Germinal center (tissue), 1 donor: ENCODE data around the gene DOCK9.

Experiments used
- DNase-seq: peaks from one replicate; pipeline ENCODE4 v3.0.0; 2012; ENCODE audit warnings: mixed read lengths, low spot score

Gene DOCK9

DNA sequence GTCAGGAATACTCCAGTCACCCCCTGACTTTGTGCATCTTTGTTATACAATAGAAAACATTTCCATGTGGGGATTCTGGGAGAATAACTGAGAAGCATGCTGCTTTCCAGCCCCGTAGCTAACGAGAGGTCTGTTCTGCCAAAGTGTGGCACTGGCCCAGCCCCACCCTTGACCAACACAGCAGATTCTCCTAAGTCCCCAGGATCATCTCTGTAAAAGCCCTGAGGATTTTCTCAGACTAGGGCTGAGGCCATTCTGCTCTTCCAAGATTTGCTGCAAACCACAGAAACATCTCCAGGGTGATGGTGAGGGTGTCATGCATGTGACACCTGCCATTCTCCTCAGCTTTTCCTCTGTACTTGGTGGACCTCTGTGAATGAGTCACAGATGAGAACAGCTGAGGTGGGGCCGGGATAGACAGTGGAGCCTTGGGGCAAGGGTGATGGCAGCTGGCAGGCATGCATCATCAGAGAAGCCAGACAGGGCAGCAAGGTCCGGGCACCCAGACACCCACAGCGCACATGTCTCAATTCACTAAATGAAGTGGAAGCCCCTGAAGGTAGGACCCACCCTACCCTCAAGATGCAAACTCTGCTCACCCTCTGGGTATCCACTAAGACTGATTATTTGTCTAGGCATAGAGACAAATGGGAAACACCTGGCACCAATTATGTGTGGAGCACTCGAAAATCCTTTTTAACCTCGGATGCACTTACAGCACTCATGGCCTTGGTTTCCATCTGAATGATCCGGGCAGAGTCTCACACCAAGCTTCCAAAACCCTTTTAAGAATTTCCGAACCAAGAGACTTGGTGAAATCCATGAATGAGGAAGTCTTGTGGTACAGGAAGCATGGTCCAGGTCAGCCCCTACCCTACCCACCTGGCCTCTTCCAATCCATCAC lies 20.1 kb upstream of the DOCK9 start:
- DNase-seq, result no peak

DNA sequence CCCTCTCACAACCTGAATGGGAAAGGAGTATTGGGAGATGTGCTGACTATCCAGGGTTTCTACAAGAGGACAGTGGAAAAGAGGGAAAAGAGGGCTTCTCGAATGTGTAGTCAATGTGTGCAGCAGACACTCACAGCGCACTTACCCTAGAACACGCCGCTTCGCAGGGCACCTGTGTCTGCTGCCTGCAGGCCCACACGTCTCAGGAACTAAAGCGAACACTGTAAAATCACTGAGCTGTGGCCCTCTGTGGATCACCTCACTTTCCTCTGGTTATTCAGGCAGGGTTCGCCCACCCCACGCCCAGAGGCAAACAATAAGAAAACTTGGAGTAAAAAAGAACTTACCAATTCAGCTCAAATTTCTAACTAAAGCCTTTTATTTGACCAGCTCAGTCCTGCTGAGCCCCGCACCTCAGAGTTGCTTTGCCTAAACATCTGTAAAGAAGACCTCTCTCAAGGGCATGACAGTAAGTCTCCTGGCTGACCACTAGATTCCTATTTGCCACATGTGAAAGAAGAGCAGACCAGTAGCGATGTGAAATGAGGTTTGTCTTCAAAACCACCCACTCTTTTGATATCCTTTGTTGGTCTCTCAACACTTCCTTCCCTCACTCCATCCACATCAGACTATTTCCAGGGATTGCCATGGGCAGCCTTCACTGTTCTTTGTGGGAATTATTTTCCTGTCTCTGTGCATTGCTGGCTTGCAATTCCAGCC lies 19.3 kb upstream of the DOCK9 start:
- no peak for DNase-seq

GRCh38 chr13:98996046-98996445 lies 18.2 kb upstream of the DOCK9 start:
- no peak for DNase-seq

- DNase-seq, result no peak
Measured at GRCh38 chr13:98994896-98995295, 17.0 kb upstream of the DOCK9 start.

- DNase-seq, result no peak
Measured at GRCh38 chr13:98994080-98994479, 16.2 kb upstream of the DOCK9 start.

GRCh38 chr13:98992355-98992754 lies 14.5 kb upstream of the DOCK9 start:
- no peak for DNase-seq

- DNase-seq, result no peak
Measured at GRCh38 chr13:98990701-98991100, 12.8 kb upstream of the DOCK9 start.

DNA sequence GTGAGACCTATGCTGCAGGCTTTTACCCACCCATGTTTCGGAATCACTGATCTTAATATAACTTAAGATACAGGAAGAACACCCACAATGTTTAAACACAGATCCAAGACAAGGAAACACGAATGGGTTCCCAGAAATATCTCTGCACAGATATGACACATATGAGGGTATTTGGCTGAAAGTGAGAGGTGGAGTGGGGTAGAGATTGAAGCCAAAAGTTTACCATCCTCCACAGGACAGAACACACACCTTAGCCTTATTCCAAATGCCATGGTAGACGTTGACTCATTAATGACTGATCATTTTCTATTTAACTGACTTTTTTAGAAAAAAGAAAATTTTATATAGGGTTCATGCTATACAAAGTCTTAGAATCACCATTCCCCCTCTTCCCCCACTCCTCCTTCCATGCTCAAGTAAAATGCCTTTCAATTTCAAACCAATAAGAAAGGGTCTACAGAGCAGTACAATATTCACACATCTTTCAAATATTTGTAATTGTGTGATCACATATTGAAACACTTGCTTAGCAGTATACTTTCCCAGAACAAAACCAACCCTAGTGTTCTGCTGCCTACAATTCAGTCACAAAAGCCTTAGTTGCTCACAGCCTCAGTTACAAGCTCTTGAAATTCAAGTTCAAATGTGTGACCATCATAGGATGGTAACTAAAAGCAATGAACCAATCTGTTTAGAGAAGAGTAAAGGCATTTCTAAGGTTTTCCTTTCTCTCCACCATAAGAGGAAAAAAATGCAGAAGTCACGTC lies 11.8 kb upstream of the DOCK9 start:
- no peak for DNase-seq

DNA sequence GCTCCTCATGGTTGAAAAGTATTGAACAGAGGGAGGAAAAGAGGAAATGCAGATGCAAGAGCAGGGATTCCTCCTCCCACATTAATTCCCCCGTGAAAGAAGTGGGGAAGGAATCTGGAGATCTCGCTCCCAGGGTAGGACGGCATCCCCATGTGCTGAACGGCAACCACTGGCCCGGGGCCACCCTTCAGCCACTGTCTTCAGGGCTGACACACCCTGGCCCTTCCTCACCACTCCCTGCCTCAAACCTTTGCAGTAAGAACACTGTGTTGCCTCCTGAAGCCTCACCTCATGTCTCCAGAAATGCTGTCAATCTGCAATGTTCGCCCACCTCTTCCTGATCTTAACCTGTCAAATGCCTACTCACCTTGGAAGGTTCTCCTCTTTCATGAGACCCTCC lies 10.9 kb upstream of the DOCK9 start:
- DNase-seq, result no peak

- DNase-seq, result no peak
Measured at GRCh38 chr13:98988277-98988676, 10.4 kb upstream of the DOCK9 start.

- no peak for DNase-seq
Measured at GRCh38 chr13:98987275-98987674, 9.4 kb upstream of the DOCK9 start.

DNA sequence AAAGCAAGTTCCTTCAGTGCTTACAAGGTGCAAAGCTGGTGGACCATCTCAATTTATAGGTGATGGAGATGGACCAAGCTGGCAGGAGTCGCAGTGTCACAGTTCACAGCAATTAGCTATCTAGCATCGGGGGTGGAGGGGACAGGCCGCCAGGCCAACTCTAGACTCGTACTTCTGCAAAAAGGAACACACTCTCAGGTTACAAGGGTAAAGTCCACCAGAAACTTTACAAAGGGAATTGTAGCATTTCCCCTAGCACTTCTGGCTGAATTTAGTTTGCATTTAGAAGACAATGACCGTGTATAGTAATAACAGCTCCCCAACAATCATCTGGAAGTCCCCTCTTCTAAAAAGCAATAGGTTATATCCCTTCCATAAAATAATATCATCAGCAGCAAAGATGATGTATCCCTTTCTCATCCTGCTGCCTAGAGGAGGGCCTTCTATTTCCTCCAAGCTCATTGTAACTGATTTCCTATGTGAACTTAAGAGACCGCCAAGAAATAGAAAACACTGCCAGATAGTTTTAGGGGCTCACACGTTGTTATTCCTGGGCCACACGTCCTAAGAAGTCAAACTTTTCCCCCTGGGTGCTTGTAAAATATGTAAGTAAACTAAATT lies 8.5 kb upstream of the DOCK9 start:
- no peak for DNase-seq

DNA sequence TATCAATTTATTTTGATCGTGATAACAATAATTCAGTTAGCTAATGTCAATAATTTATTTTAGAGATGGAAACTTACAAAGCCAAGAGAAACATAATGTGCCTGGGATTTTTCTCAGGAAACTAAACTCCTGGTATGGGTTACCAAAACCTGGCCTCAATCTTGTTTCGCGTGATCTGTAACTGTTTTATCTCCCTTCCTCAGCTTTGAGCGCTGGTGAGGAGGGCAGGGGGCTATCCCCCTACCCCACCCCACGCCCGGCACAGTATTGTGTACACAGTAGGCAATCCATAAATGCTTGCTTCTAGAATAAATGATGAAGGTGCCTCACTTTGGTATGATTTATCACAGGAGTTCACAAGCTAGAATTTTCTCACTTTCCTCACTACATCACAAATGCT lies 7.7 kb upstream of the DOCK9 start:
- DNase-seq, result no peak

- DNase-seq, result no peak
Measured at GRCh38 chr13:98984983-98985382, 7.1 kb upstream of the DOCK9 start.

DNA sequence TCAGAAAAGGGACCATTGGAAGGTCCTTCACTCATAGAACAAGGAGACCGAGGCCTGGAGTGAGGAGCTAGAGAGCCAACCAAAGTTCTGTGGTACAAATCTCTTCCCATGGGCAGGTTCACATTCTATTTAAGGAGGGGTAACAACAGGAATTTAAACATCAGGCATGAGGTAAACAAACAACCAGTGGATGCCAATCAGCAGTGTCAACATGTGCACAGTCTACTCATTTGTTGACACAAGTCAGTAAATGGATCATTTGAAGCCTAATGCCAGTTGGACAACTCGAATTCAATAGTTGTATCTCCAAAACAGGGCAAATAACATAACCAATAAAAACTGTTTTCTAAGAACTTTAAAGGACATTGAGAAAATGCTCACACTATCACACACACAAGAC lies 6.3 kb upstream of the DOCK9 start:
- DNase-seq, result no peak

DNA sequence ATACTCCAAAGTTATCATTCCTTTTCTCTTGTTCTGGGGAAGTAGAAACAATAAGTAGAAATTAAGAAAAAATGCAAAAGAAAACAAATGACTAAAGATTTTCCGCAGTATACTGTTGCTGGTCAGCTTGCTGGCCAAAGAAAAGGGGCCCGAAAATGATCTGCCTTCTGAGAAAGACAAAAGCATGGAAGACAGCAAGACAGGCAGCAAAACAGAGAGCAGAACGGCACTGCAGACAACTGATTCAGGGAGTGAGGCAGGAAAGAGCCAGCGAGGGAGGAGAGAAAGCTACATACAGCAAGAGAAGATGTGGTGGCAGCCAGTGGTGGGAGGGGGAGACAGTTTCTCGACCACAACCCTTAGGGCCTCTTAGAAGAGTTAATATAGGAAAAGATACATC lies 5.3 kb upstream of the DOCK9 start:
- DNase-seq, result no peak

DNA sequence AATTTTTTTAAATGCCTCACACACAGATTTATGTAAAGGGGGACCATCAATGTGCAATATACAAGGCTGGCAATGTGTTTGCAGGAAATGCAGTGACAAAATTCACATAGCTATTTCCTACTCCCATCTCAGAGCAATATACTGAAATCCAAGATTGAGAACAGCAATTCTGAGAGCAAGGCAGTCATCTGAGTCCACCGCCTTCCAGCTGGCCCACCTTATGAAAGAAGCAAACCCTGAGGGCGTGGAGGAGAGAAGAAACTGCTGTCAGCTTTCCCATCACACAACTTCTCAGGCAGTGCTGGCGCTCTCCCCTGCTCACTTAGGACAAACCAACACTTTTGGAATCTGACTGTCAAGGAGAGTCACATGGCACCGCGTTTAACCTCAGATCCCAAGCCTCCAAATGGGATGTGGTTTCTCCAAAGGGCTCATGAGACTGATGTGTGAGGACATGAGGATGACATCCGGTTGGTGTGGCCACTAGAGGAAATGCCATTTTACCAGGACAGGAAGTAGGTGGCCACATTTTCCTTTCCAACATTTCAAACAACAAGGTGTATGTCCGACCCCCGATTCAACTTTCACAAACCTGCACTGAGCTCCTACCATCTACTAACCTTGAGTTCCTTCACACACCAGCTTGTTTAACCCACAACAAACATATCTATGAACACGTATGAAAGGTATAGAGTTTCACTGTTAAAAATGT lies 3.7 kb upstream of the DOCK9 start:
- DNase-seq, result no peak

DNA sequence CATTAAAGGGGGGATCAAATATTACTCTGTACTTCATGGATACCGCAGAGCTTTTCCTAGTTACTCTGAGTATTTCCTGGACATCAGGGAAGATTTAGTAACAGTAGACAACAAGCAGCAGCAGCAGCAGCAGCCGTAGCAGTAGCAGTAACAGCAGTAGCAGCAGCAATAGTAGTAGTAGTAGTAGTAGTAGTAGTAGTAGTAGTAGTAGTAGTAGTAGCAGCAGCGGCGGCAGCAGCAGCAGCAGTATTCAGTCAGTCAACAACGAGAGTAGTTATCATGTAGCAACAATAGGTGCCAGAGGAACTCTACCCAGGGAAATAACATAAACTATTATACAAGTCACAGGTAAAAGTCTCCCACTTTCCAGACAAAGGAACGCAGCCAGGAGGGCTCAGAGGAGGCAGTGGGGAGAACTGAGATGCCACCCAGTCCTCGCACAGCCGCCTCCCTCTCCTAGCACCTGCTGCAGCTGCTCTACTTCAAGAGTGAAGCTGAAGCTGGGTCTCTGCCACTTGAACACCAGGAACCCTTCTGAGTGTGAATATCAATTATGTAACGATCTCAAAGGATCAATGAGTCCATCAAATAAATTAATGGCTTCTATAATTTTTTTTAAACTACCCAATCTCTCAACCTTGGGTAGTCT lies 1.3 kb upstream of the DOCK9 start:
- no peak for DNase-seq

GRCh38 chr13:98978280-98978679 lies 416 bp upstream of the DOCK9 start:
- no peak for DNase-seq

GRCh38 chr13:98976941-98977340 lies 923 bp downstream of the DOCK9 start:
- DNase-seq, result no peak

DNA sequence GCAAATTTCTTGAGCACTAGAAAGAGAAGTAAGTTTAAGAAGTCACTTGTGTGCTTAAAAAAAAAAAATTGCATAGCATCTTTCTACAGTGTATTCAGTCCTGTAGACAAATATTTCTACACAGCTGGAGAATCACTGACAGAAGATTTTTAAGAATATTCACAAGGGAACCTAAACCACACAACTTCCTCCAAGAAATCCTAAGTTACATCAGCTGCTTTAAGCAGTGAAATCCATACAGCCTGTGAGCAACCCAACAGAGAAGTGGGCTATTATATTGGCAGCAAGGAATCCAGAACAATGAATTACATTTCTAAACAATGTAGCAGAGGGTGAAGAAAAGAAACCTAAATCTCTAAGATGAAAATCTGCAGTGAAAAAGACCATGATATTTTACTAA lies 1.5 kb downstream of the DOCK9 start:
- DNase-seq, result no peak
